HL-60 (cell line): ENCODE results near the gene NDUFAB1.
A peak's percentile ranks its signal among the peaks of the same experiment; 100 is the strongest.

Experiments
- CTCF ChIP-seq: IDR thresholded peaks from one replicate; pipeline ENCODE4 v1.5.1; 2011; ENCODE audit warnings: low read length, control low read depth, inconsistent platforms; ENCODE audit not compliant: insufficient read depth
- GABPA ChIP-seq: IDR thresholded peaks from 2 replicates; pipeline ENCODE4 v1.6.1; 2012; ENCODE audit warnings: low read depth
- POLR2AphosphoS5 ChIP-seq: IDR thresholded peaks from 2 replicates; pipeline ENCODE4 v1.6.1; 2012; ENCODE audit warnings: low read depth
- REST ChIP-seq: IDR thresholded peaks from 2 replicates; pipeline ENCODE4 v1.6.1; 2012; ENCODE audit warnings: low read depth; ENCODE audit not compliant: insufficient replicate concordance
- SPI1 ChIP-seq: IDR thresholded peaks from 2 replicates; pipeline ENCODE4 v1.6.1; 2012; ENCODE audit warnings: low read depth, mild to moderate bottlenecking, borderline replicate concordance

GRCh38 chr16:23556881-23557778, 39.0 kb downstream of the NDUFAB1 start, which contains the start of the genes EARS2 and UBFD1:
- TF ChIP-seq CTCF (peak; percentile 52), POLR2AphosphoS5 (no peak; the same call in 1 of the 2 replicates), REST (peak; percentile 37), GABPA (peak; percentile 69), SPI1 (no peak)
